AG04450 (cell line): ENCODE data around the gene CLEC2D. TPM values are rescaled to one million over a fixed set of nuclear protein-coding genes. Genes with fewer than 3 reads are reported as not detected.

Experiments used
- CTCF ChIA-PET: fragments of 300-600, 350-600 bp; formaldehyde crosslinking; extraction: SDS; loops from one replicate; lab custom pipeline; 2022; ENCODE audit warnings: antibody characterized with exemption, inconsistent platforms; lab: Charles Lee
- POLR2A ChIA-PET: fragments of 350-600 bp; formaldehyde crosslinking; extraction: SDS; loops from one replicate; lab custom pipeline; 2021; ENCODE audit warnings: antibody characterized with exemption, inconsistent platforms; lab: Yijun Ruan, JAX
- DNase-seq: peaks from one replicate; pipeline ENCODE4 v3.0.0-alpha.2; 2011; ENCODE audit warnings: low read depth, low spot score
- H3K27ac ChIP-seq: one replicate; pipeline ENCODE4 v1.5.1; 2012; ENCODE audit warnings: low read depth, low read length, control low read depth
- H3K27me3 ChIP-seq: one replicate; pipeline ENCODE4 v1.6.0; 2012; ENCODE audit warnings: low read length; ENCODE audit not compliant: control insufficient read depth, insufficient read depth
- H3K4me3 ChIP-seq: 2 replicates; pipeline ENCODE4 v1.5.1; 2011; ENCODE audit warnings: mild to moderate bottlenecking, low read depth, low read length, control low read depth
- H3K9me3 ChIP-seq: 2 replicates; pipeline ENCODE4 v1.5.1; 2012; ENCODE audit warnings: low read length; ENCODE audit not compliant: control insufficient read depth, insufficient read depth
- polyA plus RNA-seq: library from polyadenylated mRNA; depleted of rRNA; stranded (reverse); fragments of >200 nt; gene quantifications from 2 replicates; pipeline ENCODE4 v1.2.3, GENCODE V29; 2011; rRNA removed
- small RNA-seq: library from RNA; depleted of rRNA; stranded (forward); fragments of <200 nt; gene quantifications from one replicate; pipeline ENCODE3, GENCODE V24; 2012; ENCODE audit warnings: low read depth; ENCODE audit not compliant: insufficient read length
- TF ChIP-seq, protein P1 (sequence below): IDR thresholded peaks from 2 replicates; pipeline ENCODE4 v1.5.1; 2011; ENCODE audit warnings: low read depth, low read length, control low read depth, inconsistent platforms

CLEC2D gene
- polyA plus RNA-seq, 1 experiment: 2.3 TPM

DNA sequence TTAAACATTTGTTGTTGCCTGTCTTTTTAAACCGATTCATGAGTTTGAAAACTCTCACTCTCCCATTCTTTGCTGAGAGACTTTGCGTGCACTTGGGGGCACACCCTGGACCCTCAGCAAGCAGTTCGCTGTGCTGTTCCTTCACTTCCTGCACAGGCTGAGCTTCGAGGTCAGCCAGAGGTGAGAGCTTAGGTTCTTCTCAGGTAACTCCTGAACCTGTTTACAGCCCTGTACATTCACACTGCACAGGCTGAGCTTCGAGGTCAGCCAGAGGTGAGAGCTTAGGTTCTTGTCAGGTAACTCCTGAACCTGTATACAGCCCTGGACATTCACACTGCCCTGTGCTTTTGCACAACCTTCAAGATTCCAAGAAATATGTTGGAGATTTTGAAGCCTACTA lies 73.1 kb downstream of the CLEC2D start:
- DNase-seq: no peak
- H3K27ac ChIP-seq: no peak overlapping the region
- TF ChIP-seq, protein P1, sequence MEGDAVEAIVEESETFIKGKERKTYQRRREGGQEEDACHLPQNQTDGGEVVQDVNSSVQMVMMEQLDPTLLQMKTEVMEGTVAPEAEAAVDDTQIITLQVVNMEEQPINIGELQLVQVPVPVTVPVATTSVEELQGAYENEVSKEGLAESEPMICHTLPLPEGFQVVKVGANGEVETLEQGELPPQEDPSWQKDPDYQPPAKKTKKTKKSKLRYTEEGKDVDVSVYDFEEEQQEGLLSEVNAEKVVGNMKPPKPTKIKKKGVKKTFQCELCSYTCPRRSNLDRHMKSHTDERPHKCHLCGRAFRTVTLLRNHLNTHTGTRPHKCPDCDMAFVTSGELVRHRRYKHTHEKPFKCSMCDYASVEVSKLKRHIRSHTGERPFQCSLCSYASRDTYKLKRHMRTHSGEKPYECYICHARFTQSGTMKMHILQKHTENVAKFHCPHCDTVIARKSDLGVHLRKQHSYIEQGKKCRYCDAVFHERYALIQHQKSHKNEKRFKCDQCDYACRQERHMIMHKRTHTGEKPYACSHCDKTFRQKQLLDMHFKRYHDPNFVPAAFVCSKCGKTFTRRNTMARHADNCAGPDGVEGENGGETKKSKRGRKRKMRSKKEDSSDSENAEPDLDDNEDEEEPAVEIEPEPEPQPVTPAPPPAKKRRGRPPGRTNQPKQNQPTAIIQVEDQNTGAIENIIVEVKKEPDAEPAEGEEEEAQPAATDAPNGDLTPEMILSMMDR: no peak
- H3K9me3 ChIP-seq: no peaks in the 10 kb centered on the region
- H3K27me3 ChIP-seq: peaks cover 2% of the 10 kb centered on the region
- CTCF ChIA-PET: interaction anchor here (0.5 to 5.5 kb wide), 25 partner anchors 8 to 1027 kb away, joined by 3 to 68 read pairs (median 4); partner anchors contain the start of gene CD69
- no peak overlapping the region for H3K4me3 ChIP-seq
- POLR2A ChIA-PET: no interaction called here

DNA sequence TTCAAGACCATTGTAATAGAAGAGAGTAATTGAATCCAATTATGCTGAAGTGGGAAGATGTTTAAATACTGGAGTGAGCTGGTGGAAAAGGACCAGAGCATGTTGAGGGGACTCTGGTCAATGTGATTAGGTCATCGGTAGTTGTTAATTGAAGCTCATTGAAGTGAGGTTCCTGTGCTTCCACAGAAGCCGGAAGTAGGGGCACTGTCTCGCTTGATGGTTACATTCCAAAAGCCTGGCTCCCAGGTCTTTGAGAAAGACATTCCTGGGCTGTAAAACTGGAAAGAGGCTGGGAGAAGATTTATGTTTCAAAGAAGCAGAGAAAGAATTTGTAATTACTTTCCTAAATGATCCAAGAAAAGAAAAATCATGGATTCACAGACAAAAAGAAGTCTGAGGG lies 75.7 kb downstream of the CLEC2D start:
- no peak overlapping the region for H3K27ac ChIP-seq
- TF ChIP-seq, protein P1: no peak
- POLR2A ChIA-PET: no interaction called here
- CTCF ChIA-PET: interaction anchor here (1.1 kb wide), 1 partner anchor 180 kb away, joined by 3 read pairs; no protein-coding TSS in a partner anchor
- no peaks in the 10 kb centered on the region for H3K9me3 ChIP-seq
- H3K27me3 ChIP-seq: peaks cover 2% of the 10 kb centered on the region
- no peak overlapping the region for H3K4me3 ChIP-seq
- no peak for DNase-seq

Small RNA genes lying within 50 kb of the gene (small RNA-seq; reads per million reads assigned to genes)
- gene AC010186.4 (not detected), gene RNU6-700P (not detected)

Other genes starting within 250 kb of the CLEC2D start
- gene KLRB1, start 61.8 kb upstream of the CLEC2D start, polyA plus RNA-seq: not detected in 2 replicates
- gene CLECL1, start 63.4 kb downstream of the CLEC2D start, polyA plus RNA-seq: not detected in 2 replicates
- gene CD69, start 91.2 kb downstream of the CLEC2D start, polyA plus RNA-seq: not detected in 2 replicates
- not detected in 2 replicates for gene KLRF1, start 157.8 kb downstream of the CLEC2D start, polyA plus RNA-seq
- gene CLEC2B, start 199.6 kb downstream of the CLEC2D start, polyA plus RNA-seq: 1.4 and 2.1 TPM in 2 replicates
- not detected in 2 replicates for gene KLRF2, start 211.8 kb downstream of the CLEC2D start, polyA plus RNA-seq